ENCODE measurements around the gene CCL21. TPM values are rescaled to one million over a fixed set of nuclear protein-coding genes. Genes with fewer than 3 reads are reported as not detected.
"Not testable (repeated sequence)": the region's sequence is repeated elsewhere in the genome, so short reads cannot be mapped to it uniquely, and the experiment has no call there.

CCL21 gene
- total RNA-seq, 4 donors from 2014 or later, result 53.6 to 271 (median 119) TPM

- TF ChIP-seq POLR2A (IDR thresholded peaks at IDR 0.05; ENCODE audit: low read depth) (no peak), POLR2AphosphoS5 (IDR thresholded peaks at IDR 0.05) (no peak), EP300 (IDR thresholded peaks at IDR 0.05) (no peak), CTCF (IDR thresholded peaks at IDR 0.05) (no peak)
- intact Hi-C loops (cut with DNase I), result no loop called here
- no peak overlapping the region for H3K27ac ChIP-seq (replicated peaks in 1 of 4)
- DNase-seq (ENCODE audit: extremely low spot score), result no peak
- H3K4me1 ChIP-seq, result peaks cover 0 to 8% (median 4%) of the 10 kb centered on the region in 4 donors
- H3K4me3 ChIP-seq, result no peak overlapping the region
- WGBS, result 97% methylated on average over 2 of the region's 2 CpGs
- H3K36me3 ChIP-seq, result no peaks in the 10 kb centered on the region
- H3K9me3 ChIP-seq, result no peaks in the 10 kb centered on the region
- H3K27me3 ChIP-seq, result no peaks in the 10 kb centered on the region
Measured at GRCh38 chr9:34742710-34743109, 32.8 kb upstream of the CCL21 start.

- no peaks in the 10 kb centered on the region for H3K9me3 ChIP-seq
- intact Hi-C loops (cut with DNase I), result no loop called here
- TF ChIP-seq CTCF (IDR thresholded peaks at IDR 0.05) (no peak), POLR2A (IDR thresholded peaks at IDR 0.05; ENCODE audit: low read depth) (no peak), EP300 (IDR thresholded peaks at IDR 0.05) (no peak), POLR2AphosphoS5 (IDR thresholded peaks at IDR 0.05) (no peak)
- DNase-seq (ENCODE audit: extremely low spot score), result peak; percentile 24
- no peaks in the 10 kb centered on the region for H3K27me3 ChIP-seq
- no peaks in the 10 kb centered on the region for H3K36me3 ChIP-seq
- no peak overlapping the region for H3K27ac ChIP-seq (replicated peaks in 1 of 4)
- no peak overlapping the region for H3K4me3 ChIP-seq
- WGBS, result 76% methylated on average over 6 of the region's 6 CpGs
- H3K4me1 ChIP-seq, result peaks cover 0 to 8% (median 4%) of the 10 kb centered on the region in 4 donors
Measured at GRCh38 chr9:34741628-34742027, 31.7 kb upstream of the CCL21 start.

- H3K4me3 ChIP-seq; H3K27ac ChIP-seq (replicated peaks in 1 of 4); H3K27me3 ChIP-seq; intact Hi-C loops (cut with DNase I); DNase-seq (ENCODE audit: extremely low spot score); H3K9me3 ChIP-seq; H3K4me1 ChIP-seq; H3K36me3 ChIP-seq: not testable (repeated sequence)
- 95% methylated on average over 21 of the region's 27 CpGs for WGBS
Measured at GRCh38 chr9:34740176-34740575, 30.2 kb upstream of the CCL21 start.

GRCh38 chr9:34737677-34738260, 27.8 kb upstream of the CCL21 start:
- intact Hi-C loops (cut with DNase I), result no loop called here
- 48% methylated on average over 6 of the region's 6 CpGs for WGBS
- no peak for TF ChIP-seq CTCF (IDR thresholded peaks at IDR 0.05)
- TF ChIP-seq POLR2AphosphoS5 (IDR thresholded peaks at IDR 0.05), result no peak
- no peak for TF ChIP-seq POLR2A (IDR thresholded peaks at IDR 0.05; ENCODE audit: low read depth)
- no peak for TF ChIP-seq EP300 (IDR thresholded peaks at IDR 0.05)

GRCh38 chr9:34734720-34735119, 24.8 kb upstream of the CCL21 start:
- H3K27me3 ChIP-seq, result no peaks in the 10 kb centered on the region
- no peaks in the 10 kb centered on the region for H3K36me3 ChIP-seq
- no peaks in the 10 kb centered on the region for H3K9me3 ChIP-seq
- H3K27ac ChIP-seq (replicated peaks in 1 of 4), result no peak overlapping the region
- H3K4me1 ChIP-seq, result no peaks in the 10 kb centered on the region
- intact Hi-C loops (cut with DNase I), result no loop called here
- DNase-seq (ENCODE audit: extremely low spot score), result no peak
- H3K4me3 ChIP-seq, result no peak overlapping the region
- no peak for TF ChIP-seq POLR2A (IDR thresholded peaks at IDR 0.05; ENCODE audit: low read depth)
- TF ChIP-seq CTCF (IDR thresholded peaks at IDR 0.05), result no peak
- no peak for TF ChIP-seq POLR2AphosphoS5 (IDR thresholded peaks at IDR 0.05)
- TF ChIP-seq EP300 (IDR thresholded peaks at IDR 0.05), result no peak

More at GRCh38 chr9:34737677-34738260, 27.8 kb upstream of the CCL21 start:
- H3K4me3 ChIP-seq, result no peak overlapping the region
- H3K4me1 ChIP-seq, result no peaks in the 10 kb centered on the region
- H3K27me3 ChIP-seq, result no peaks in the 10 kb centered on the region
- DNase-seq (ENCODE audit: extremely low spot score), result no peak
- H3K36me3 ChIP-seq, result no peaks in the 10 kb centered on the region
- H3K27ac ChIP-seq (replicated peaks in 1 of 4), result no peak overlapping the region
- no peaks in the 10 kb centered on the region for H3K9me3 ChIP-seq
